ENCODE measurements around the gene HOXC11. TPM values are rescaled to one million over a fixed set of nuclear protein-coding genes. Genes with fewer than 3 reads are reported as not detected.

HOXC11 gene
- total and polyA plus RNA-seq, 10 of the 15 experiments (the other 5 are each of a cell fraction or from before 2014, with no cell fraction given), result not detected

GRCh38 chr12:54005853-54006558 lies 33.1 kb downstream of the HOXC11 start (continued):
- peak; percentile 72; the same call in 1 of the 2 replicates for TF ChIP-seq SPI1 (IDR thresholded peaks at IDR 0.05; ENCODE audit: borderline replicate concordance, insufficient read depth, low read depth, low read length)
- no peak for TF ChIP-seq HDGF (IDR thresholded peaks at IDR 0.05)
- no peak for TF ChIP-seq POLR2AphosphoS2 (IDR thresholded peaks at IDR 0.05; ENCODE audit: low read depth, low read length)
- no peak for TF ChIP-seq MTA3 (IDR thresholded peaks at IDR 0.05; ENCODE audit: borderline replicate concordance, low read length)
- no peak for TF ChIP-seq POU2F2 (IDR thresholded peaks at IDR 0.05; ENCODE audit: borderline replicate concordance, low read depth, low read length)
- no peak for TF ChIP-seq SIX5 (IDR thresholded peaks at IDR 0.05; ENCODE audit: low read depth, low read length, severe bottlenecking)
- no peak for TF ChIP-seq CBX5 (IDR thresholded peaks at IDR 0.05; ENCODE audit: low read depth)
- TF ChIP-seq, protein P1, sequence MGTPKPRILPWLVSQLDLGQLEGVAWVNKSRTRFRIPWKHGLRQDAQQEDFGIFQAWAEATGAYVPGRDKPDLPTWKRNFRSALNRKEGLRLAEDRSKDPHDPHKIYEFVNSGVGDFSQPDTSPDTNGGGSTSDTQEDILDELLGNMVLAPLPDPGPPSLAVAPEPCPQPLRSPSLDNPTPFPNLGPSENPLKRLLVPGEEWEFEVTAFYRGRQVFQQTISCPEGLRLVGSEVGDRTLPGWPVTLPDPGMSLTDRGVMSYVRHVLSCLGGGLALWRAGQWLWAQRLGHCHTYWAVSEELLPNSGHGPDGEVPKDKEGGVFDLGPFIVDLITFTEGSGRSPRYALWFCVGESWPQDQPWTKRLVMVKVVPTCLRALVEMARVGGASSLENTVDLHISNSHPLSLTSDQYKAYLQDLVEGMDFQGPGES (IDR thresholded peaks at IDR 0.05), result 0 out of 2 replicates have a peak, but pooled peaks have one; percentile 50
- TF ChIP-seq, protein P2, sequence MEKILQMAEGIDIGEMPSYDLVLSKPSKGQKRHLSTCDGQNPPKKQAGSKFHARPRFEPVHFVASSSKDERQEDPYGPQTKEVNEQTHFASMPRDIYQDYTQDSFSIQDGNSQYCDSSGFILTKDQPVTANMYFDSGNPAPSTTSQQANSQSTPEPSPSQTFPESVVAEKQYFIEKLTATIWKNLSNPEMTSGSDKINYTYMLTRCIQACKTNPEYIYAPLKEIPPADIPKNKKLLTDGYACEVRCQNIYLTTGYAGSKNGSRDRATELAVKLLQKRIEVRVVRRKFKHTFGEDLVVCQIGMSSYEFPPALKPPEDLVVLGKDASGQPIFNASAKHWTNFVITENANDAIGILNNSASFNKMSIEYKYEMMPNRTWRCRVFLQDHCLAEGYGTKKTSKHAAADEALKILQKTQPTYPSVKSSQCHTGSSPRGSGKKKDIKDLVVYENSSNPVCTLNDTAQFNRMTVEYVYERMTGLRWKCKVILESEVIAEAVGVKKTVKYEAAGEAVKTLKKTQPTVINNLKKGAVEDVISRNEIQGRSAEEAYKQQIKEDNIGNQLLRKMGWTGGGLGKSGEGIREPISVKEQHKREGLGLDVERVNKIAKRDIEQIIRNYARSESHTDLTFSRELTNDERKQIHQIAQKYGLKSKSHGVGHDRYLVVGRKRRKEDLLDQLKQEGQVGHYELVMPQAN (conservative IDR thresholded peaks at IDR 0.05), result 0 out of 2 replicates have a peak, but pooled peaks have one; percentile 25
- TF ChIP-seq BMI1 (IDR thresholded peaks at IDR 0.05; ENCODE audit: borderline replicate concordance), result peak; percentile 63
- TF ChIP-seq SMARCA5 (IDR thresholded peaks at IDR 0.05), result peak; percentile 81; the same call in 1 of the 2 replicates
- TF ChIP-seq, protein P3, sequence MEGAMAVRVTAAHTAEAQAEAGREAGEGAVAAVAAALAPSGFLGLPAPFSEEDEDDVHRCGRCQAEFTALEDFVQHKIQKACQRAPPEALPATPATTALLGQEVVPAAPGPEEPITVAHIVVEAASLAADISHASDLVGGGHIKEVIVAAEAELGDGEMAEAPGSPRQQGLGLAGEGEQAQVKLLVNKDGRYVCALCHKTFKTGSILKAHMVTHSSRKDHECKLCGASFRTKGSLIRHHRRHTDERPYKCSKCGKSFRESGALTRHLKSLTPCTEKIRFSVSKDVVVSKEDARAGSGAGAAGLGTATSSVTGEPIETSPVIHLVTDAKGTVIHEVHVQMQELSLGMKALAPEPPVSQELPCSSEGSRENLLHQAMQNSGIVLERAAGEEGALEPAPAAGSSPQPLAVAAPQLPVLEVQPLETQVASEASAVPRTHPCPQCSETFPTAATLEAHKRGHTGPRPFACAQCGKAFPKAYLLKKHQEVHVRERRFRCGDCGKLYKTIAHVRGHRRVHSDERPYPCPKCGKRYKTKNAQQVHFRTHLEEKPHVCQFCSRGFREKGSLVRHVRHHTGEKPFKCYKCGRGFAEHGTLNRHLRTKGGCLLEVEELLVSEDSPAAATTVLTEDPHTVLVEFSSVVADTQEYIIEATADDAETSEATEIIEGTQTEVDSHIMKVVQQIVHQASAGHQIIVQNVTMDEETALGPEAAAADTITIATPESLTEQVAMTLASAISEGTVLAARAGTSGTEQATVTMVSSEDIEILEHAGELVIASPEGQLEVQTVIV (IDR thresholded peaks at IDR 0.05; ENCODE audit: borderline replicate concordance, partially characterized antibody), result no peak
- no peak for TF ChIP-seq MYC (IDR thresholded peaks at IDR 0.05; ENCODE audit: insufficient read depth, insufficient read length, insufficient replicate concordance, low read length, severe bottlenecking)
- TF ChIP-seq GATAD2B (conservative IDR thresholded peaks at IDR 0.05; ENCODE audit: low read depth), result peak; percentile 76; the same call in 1 of the 2 replicates
- TF ChIP-seq, protein P4, sequence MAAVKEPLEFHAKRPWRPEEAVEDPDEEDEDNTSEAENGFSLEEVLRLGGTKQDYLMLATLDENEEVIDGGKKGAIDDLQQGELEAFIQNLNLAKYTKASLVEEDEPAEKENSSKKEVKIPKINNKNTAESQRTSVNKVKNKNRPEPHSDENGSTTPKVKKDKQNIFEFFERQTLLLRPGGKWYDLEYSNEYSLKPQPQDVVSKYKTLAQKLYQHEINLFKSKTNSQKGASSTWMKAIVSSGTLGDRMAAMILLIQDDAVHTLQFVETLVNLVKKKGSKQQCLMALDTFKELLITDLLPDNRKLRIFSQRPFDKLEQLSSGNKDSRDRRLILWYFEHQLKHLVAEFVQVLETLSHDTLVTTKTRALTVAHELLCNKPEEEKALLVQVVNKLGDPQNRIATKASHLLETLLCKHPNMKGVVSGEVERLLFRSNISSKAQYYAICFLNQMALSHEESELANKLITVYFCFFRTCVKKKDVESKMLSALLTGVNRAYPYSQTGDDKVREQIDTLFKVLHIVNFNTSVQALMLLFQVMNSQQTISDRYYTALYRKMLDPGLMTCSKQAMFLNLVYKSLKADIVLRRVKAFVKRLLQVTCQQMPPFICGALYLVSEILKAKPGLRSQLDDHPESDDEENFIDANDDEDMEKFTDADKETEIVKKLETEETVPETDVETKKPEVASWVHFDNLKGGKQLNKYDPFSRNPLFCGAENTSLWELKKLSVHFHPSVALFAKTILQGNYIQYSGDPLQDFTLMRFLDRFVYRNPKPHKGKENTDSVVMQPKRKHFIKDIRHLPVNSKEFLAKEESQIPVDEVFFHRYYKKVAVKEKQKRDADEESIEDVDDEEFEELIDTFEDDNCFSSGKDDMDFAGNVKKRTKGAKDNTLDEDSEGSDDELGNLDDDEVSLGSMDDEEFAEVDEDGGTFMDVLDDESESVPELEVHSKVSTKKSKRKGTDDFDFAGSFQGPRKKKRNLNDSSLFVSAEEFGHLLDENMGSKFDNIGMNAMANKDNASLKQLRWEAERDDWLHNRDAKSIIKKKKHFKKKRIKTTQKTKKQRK (IDR thresholded peaks at IDR 0.05; ENCODE audit: low read depth, low read length), result no peak
- TF ChIP-seq EED (IDR thresholded peaks at IDR 0.05; ENCODE audit: low read depth), result no peak
- no peak for TF ChIP-seq GABPA (IDR thresholded peaks at IDR 0.05; ENCODE audit: low read depth)
- TF ChIP-seq SMAD1 (IDR thresholded peaks at IDR 0.05; ENCODE audit: low read depth, partially characterized antibody), result no peak

All from GM12878 (cell line).